GM12873 (cell line): ENCODE measurements around the gene CLNS1A.

Experiments
- CTCF ChIP-seq: IDR thresholded peaks from 2 replicates; pipeline ENCODE4 v1.5.1; 2012; ENCODE audit warnings: low read depth, mild to moderate bottlenecking, moderate library complexity, low read length, control low read depth; ENCODE audit not compliant: insufficient read depth; ENCODE audit errors: missing control alignments

Gene CLNS1A

DNA sequence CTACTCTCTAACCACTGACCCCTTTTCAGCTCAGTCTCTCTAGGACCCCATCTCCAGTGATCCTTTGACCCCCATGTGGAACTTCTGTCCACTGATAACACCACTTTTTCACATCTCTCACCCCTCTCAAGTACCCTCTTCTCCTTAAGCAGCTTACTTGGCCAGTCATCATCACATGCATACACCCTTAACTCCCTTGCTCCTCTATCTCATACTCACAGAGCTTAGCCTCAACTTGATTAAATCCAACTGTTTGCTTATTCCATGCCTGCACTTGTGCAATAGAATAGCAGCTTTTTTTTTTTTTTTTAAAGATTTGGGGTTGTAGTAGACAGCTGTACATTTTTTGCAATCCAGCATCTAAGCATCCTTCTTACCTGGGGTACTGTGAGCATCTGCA, 25.7 kb downstream of the CLNS1A start:
- no peak for TF ChIP-seq CTCF

GRCh38 chr11:77609234-77609633, 28.4 kb downstream of the CLNS1A start:
- TF ChIP-seq CTCF, result no peak

GRCh38 chr11:77604281-77604680, 33.3 kb downstream of the CLNS1A start:
- TF ChIP-seq CTCF, result no peak

- TF ChIP-seq CTCF, result no peak
Measured at GRCh38 chr11:77602381-77603088, 35.1 kb downstream of the CLNS1A start.

DNA sequence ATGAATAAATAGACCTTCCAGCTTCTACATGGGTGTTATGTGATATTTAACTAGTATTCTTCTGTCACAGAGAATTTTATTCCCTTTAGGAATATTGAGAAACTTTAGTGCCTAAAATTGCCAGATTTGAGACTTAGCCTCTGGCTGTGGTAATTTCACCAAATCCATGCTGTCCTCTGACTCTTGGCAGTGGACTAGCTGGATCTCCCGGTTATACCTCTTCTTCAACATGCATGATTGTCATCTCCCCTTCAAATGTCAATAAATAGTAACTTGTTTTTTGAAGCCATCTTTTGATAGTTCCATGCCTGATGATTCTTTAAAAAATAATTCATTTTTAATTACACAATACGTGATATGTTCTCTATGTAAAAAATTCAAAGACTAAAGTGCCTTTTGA, 39.4 kb downstream of the CLNS1A start:
- TF ChIP-seq CTCF, result no peak

DNA sequence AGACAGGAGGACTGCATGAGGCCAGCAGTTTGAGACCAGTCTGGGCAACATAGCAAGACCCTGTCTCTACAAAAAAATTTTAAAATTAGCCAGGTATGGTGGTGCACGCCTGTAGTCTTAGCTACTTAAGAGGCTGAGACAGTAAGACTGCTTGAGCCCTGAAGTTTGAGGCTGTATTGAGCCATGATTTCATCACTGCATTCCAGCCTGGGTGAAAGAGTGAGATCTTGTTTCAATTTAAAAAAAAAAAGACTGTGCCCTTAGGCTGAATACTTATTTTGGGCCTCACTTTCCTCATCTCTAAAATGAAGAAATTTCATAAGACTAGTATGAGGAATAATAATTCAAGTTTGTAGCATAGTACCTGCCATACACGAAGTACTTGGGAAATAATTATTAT, 41.0 kb downstream of the CLNS1A start:
- TF ChIP-seq CTCF, result no peak

- TF ChIP-seq CTCF, result no peak
Measured at GRCh38 chr11:77593883-77594282, 43.7 kb downstream of the CLNS1A start.

- no peak for TF ChIP-seq CTCF
Measured at GRCh38 chr11:77592727-77593126, 44.9 kb downstream of the CLNS1A start.
